NT2/D1 (cell line): ENCODE measurements around the gene GPRC5A.

Experiments
- SUZ12 ChIP-seq: IDR thresholded peaks from 2 replicates; pipeline ENCODE4 v1.6.1; 2011; ENCODE audit not compliant: insufficient read length, insufficient read depth; ENCODE audit errors: extremely low read depth
- YY1 ChIP-seq: IDR thresholded peaks from 2 replicates; pipeline ENCODE4 v1.6.1; 2011; ENCODE audit not compliant: insufficient read length, insufficient read depth
- ZNF274 ChIP-seq: IDR thresholded peaks from 2 replicates; pipeline ENCODE4 v1.6.1; 2011; ENCODE audit warnings: mild to moderate bottlenecking, low read depth, low read length

GRCh38 chr12:12938541-12938940, 47.2 kb downstream of the GPRC5A start:
- TF ChIP-seq YY1 (no peak), ZNF274 (no peak), SUZ12 (no peak)
